Stimulated activated CD4-positive, alpha-beta T cell treated with anti-CD3 and anti-CD28 coated beads, TNF-alpha, amount 100 ng/mL, for 24 hours (primary cell): Measurements from ENCODE around the gene LEF1.
"Not testable (repeated sequence)": the region's sequence is repeated elsewhere in the genome, so short reads cannot be mapped to it uniquely, and the experiment has no call there.

Experiments
- DNase-seq, 3 experiments: peaks; one replicate each; pipeline ENCODE4 v3.0.0-alpha.2; 2020; ENCODE audit warnings: low read depth in 3 of 3

The LEF1 gene

GRCh38 chr4:108068442-108068841, 100.3 kb downstream of the LEF1 start:
- no peak for DNase-seq

DNA sequence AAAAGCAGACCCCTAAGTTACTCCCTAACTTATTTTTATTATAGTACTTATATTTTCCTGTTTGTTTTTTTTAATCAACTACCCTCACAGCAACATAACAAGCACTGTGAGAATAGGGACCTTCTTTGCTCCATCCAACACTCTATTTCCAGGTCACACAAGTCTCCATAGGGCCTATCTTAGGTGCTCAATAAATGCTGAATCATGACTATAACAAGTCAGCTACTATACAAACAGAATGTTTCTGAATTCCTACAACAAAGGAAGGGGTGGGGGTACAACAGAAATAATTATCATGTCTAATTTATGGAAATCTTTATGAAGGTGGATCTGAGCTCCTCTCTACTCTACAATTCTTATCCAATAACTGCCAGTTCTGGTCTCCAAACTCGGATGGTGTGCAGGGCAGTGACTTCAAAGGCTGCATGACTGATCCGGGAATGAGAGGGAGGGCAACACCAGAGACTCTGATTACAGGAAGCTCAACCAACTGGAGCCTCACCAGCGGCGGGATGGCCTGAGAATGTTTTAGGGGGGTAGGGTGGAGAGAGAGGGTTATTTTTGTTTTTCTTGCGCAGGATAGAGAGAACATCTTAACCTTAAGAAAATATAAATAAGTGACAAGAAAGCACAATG, 107.9 kb downstream of the LEF1 start:
- DNase-seq = no peak

GRCh38 chr4:108060164-108060563, 108.6 kb downstream of the LEF1 start:
- no peak for DNase-seq

DNA sequence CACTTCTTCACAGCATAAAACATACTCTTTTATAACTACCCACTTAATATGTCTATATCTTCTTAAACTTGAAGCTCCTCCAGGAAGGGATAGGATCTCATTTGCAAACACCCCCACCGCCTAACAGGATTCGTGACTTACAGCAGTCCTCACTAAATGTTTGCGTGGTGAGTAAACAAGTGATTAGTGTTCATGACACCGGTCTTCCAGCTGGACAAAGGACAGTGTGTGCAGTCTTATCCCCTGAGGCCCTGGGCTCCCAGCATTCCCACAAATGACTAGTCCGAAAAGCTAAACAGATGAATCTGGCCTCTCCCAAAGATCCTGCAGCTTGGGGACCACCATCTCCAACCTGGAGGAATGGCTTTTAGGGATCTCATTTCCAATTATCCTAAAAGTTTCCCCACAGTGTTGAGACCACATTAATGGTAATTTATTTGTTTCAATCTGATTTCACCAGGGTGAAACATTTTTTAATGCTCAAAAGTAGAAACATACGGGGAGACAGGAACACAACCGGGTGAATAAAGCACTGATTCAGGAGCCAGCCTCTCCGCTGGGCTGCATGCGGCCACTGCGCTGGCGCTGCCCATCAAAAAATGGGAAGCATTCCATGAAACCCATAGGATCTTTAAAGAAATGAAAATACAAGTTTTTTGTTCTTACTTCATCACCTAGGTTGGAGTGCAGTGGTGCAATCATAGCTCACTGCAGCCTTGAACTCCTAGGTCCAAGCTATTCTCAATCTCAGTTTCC, 109.9 kb downstream of the LEF1 start:
- DNase-seq = no peak

DNA sequence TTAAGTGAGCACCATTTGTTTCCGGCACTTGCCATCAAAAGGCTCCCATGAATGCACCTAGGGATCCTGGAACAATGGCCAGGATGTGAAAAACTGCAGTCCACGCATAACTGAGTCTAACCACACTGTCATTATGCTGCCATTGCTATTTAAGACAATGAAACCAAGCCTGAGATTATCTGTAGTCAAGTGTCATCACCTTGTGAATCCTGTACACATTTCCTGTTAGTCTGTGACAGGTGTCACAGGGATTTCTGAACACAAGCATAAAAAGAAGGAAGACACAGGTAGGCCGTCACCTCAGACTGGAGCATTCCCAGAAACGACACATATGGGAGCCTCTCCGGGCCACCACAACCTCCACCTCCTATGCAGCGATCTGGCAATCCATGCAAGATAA, 112.3 kb downstream of the LEF1 start:
- DNase-seq = no peak

- no peak for DNase-seq
Observed at GRCh38 chr4:108055787-108056186, 112.9 kb downstream of the LEF1 start.

GRCh38 chr4:108054025-108054638, 114.6 kb downstream of the LEF1 start:
- no peak for DNase-seq

DNA sequence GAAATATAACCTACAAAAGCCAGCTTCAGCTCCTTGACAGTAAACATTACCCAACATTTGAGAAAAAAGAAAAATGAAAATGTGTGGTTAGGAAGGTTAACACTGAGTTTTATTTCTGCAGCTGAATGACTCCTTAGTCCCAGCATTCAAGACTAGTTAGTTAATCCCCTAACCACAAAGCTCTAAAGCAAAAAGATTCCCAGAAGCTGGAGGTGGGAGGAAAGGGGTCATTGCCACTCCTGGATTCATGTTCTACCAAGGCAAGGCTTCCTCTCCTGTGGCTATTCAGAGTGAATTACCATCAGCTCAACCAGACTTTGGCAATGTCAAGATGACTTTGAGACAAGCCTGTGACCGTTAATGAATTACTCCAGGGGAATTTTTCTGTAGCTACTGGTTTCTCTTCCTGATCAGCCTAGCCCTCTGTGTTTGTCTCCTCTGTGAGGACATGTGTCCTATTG, 115.5 kb downstream of the LEF1 start:
- no peak for DNase-seq

DNA sequence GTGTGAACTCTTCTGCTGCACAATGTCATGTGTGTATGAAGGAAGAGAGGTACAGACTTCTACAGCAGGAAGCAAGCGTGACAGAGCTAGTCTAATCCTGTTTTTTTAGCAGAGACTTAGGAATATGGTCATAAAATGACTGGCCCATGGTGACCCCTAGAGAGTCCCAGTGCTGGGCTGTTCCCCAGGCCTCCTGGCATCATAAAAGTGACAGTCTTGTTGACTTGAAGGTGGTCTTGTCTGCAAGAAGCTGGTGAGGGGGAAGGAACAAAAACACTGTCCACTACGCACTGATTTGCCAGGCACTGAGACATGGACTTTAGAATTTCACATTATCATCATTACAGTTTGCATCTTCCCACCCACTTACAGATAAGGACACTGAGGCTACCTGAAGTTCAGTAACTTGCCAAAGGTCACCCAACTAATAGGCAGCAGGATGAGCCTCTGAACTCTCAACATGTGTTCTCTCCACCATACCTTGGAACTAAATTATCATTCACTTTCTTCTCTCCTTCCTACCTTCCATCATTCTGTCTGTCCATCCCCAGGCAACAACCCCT, 116.1 kb downstream of the LEF1 start:
- DNase-seq = no peak

GRCh38 chr4:108051343-108051742, 117.4 kb downstream of the LEF1 start:
- DNase-seq = no peak

GRCh38 chr4:108050166-108051111, 118.3 kb downstream of the LEF1 start:
- DNase-seq = not testable (repeated sequence)

DNA sequence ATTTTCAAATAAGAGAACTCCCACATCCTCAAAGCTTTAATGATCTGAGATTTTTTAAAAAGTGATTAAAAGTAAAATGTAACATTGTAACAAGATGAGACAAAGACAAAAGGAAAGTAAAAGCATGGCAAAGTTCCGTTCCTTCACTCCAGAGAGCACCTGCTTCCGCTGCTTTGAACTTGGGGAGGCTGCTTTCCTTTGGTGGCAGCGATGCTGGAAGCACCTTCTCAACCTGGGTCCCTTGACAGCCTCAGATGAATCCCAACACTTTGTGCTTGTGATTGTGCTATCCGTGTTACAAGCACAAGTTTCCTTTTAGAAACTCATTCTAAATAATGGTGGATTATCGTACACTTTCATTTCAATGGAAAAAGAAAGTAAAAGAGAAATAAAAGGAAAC, 119.3 kb downstream of the LEF1 start:
- no peak for DNase-seq

- no peak for DNase-seq
Observed at GRCh38 chr4:108048997-108049396, 119.7 kb downstream of the LEF1 start.

- DNase-seq = no peak
Observed at GRCh38 chr4:108048157-108048556, 120.6 kb downstream of the LEF1 start.

- DNase-seq = no peak
Observed at GRCh38 chr4:108047199-108047598, 121.5 kb downstream of the LEF1 start.

- DNase-seq = no peak
Observed at GRCh38 chr4:108045687-108046024, 123.1 kb downstream of the LEF1 start.

- DNase-seq = no peak
Observed at GRCh38 chr4:108044951-108045686, 123.6 kb downstream of the LEF1 start.

DNA sequence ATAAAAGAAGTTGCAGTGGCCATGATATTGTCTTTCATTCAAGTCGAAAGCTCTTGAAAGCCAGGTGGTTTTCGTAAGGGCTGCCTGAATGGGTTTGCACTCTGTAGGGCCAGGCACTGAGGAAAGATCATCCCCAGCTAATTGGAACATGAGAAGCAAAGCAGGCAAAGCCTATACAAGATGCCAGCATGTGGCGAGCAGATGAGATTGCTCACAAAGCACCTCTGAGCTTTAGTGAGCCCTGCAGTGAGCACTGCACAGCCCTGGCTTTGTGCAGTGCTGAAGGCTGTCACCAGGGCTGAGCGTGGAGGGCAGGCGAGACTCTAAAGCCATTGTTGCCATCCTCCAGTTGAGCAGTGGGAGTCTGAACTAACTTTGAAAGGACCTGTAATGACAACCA, 125.2 kb downstream of the LEF1 start:
- no peak for DNase-seq

DNA sequence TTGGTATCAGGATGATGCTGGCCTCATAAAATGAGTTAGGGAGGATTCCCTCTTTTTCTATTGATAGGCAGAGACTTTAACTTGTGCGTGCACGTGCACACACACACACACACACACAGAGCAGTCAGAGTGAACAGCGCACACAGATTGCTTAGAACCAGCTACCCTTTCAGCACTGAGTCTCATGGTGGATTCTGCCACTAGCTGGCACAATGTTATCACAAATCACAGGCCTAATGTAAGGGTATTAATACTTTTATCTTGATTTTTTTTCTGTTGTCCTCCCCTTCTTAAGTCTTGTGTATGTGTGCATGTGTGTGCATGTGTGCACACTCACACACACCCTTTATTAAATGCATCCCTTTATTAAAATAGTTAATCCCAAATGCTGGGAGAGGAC, 125.8 kb downstream of the LEF1 start:
- no peak for DNase-seq

- no peak for DNase-seq
Observed at GRCh38 chr4:108037884-108038283, 130.8 kb downstream of the LEF1 start.

DNA sequence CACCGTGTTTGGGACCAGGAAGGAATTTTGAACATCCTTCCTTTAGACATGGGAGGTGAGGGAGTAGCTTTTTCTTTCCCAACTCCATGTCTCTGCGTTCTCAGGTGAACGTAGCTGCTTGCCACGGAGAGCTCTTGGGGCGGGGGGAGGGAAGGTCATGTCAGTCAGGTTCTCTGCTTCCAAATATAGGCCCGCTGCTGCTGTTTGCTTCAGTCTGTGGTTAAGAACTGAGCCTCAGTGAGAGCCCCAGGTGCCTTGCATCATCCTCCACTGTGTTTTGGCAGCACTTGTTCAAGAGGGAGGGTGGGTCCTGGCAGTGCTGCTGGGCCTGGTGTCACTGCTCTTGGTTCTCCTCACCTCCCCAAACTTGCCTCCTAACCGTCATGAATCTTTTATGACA, 132.5 kb downstream of the LEF1 start:
- peak; percentile 40 to 60 (median 43) for DNase-seq
